A549 (cell line): Measurements from ENCODE around the gene S100A13. TPM values are rescaled to one million over a fixed set of nuclear protein-coding genes. Genes with fewer than 3 reads are reported as not detected.
"Not testable (repeated sequence)": the region's sequence is repeated elsewhere in the genome, so short reads cannot be mapped to it uniquely, and the experiment has no call there.

Source experiments
- ATAC-seq, 2 experiments: fragments of 200-7000 bp in 1 of 2; fragments of >200 bp in 1 of 2; cut with Nextera tagmentation in 1 of 2; cut with Tn5 transposase in 1 of 2; 3 replicates each; pipeline versions ENCODE4 v1.8.0 to v1.9.1; 2018 to 2020; ENCODE audit warnings: mild to moderate bottlenecking in 1 of 2, moderate library complexity in 1 of 2
- CTCF ChIA-PET: fragments of 300-600 bp; sonication (Branson Sonifier 250); formaldehyde crosslinking; extraction: SDS; loops from one replicate; lab custom pipeline; 2021; ENCODE audit warnings: antibody characterized with exemption, inconsistent platforms; lab: Yijun Ruan, JAX
- POLR2A ChIA-PET: fragments of 350-600 bp; formaldehyde crosslinking; extraction: SDS; loops from one replicate; lab custom pipeline; 2021; ENCODE audit warnings: antibody characterized with exemption, inconsistent platforms; lab: Yijun Ruan, JAX
- DNase-seq, 2 experiments: peaks; one replicate each; pipeline versions ENCODE4 v3.0.0 to v3.0.0-alpha.2; 2011 to 2016; ENCODE audit warnings: low read depth in 1 of 2, low spot score in 1 of 2
- FAIRE-seq: peaks from 2 replicates; lab custom pipeline; 2011; peaks lifted over from hg19 to GRCh38; lab: Jason Lieb, UNC
- H3K27ac ChIP-seq, 2 experiments: fragments of >200 bp; sonication (Bioruptor Twin); formaldehyde crosslinking; 3 replicates each; pipeline ENCODE4 v1.5.1; 2016 to 2017
- H3K4me1 ChIP-seq: fragments of >200 bp; sonication (Bioruptor Twin); formaldehyde crosslinking; 3 replicates; pipeline ENCODE4 v1.6.1; 2016
- H3K4me2 ChIP-seq: fragments of >200 bp; sonication (Bioruptor Twin); formaldehyde crosslinking; 3 replicates; pipeline ENCODE4 v1.6.1; 2016
- H3K4me3 ChIP-seq: fragments of >200 bp; sonication (Bioruptor Twin); formaldehyde crosslinking; 3 replicates; pipeline ENCODE4 v1.5.1; 2016
- H3K9me3 ChIP-seq: fragments of >200 bp; sonication (Bioruptor Twin); formaldehyde crosslinking; 3 replicates; pipeline ENCODE4 v1.6.1; 2016
- CBX2 ChIP-seq: fragments of 200-600 bp; sonication (generic); IDR thresholded peaks from 2 replicates; pipeline ENCODE4 v1.6.1; 2016; ENCODE audit warnings: low read depth, mild to moderate bottlenecking, borderline replicate concordance
- CBX8 ChIP-seq: fragments of 200-600 bp; sonication (generic); IDR thresholded peaks from 2 replicates; pipeline ENCODE4 v1.6.1; 2016
- CHD2 ChIP-seq: fragments of 150-350 bp; IDR thresholded peaks from 2 replicates; pipeline ENCODE4 v1.6.1; 2014; ENCODE audit warnings: low read length; ENCODE audit not compliant: partially characterized antibody
- CTCF ChIP-seq: fragments of >200 bp; sonication (Bioruptor Twin); formaldehyde crosslinking; IDR thresholded peaks from 3 replicates; pipeline ENCODE4 v1.5.1; 2016
- EHF ChIP-seq: fragments of 250-450 bp; sonication (Bioruptor Pico); IDR thresholded peaks from 2 replicates; pipeline ENCODE4 v1.5.0; 2020; ENCODE audit warnings: mild to moderate bottlenecking
- EP300 ChIP-seq, 2 experiments: fragments of >200 bp; sonication (Bioruptor Twin); formaldehyde crosslinking; IDR thresholded peaks; 2 replicates in 1 of 2; 3 replicates in 1 of 2; pipeline ENCODE4 v1.6.1; 2016 to 2017
- FOSB ChIP-seq: fragments of 250-450 bp; sonication (Bioruptor Pico); IDR thresholded peaks from 2 replicates; pipeline ENCODE4 v1.5.0; 2020; ENCODE audit warnings: mild to moderate bottlenecking, moderate library complexity
- FOSL2 ChIP-seq, 2 experiments: fragments of 450-650 bp in 1 of 2; fragments of >200 bp in 1 of 2; sonication (Bioruptor Twin) in 1 of 2; formaldehyde crosslinking; IDR thresholded peaks; 2 replicates each; pipeline versions ENCODE4 v1.5.0 to v1.6.1; 2016 to 2020; ENCODE audit warnings: mild to moderate bottlenecking in 1 of 2, moderate library complexity in 1 of 2
- HDAC2 ChIP-seq: fragments of 200-600 bp; sonication (generic); IDR thresholded peaks from 2 replicates; pipeline ENCODE4 v1.6.1; 2016
- JUNB ChIP-seq: fragments of >200 bp; sonication (Bioruptor Twin); formaldehyde crosslinking; IDR thresholded peaks from 2 replicates; pipeline ENCODE4 v1.6.1; 2016
- MYC ChIP-seq: IDR thresholded peaks from 2 replicates; pipeline ENCODE4 v1.6.1; 2012; ENCODE audit warnings: mild to moderate bottlenecking, inconsistent platforms, low read length, improper control_type of control experiment, borderline replicate concordance
- NPAS2 ChIP-seq: fragments of 250-450 bp; sonication (Bioruptor Pico); IDR thresholded peaks from 2 replicates; pipeline ENCODE4 v1.8.0; 2022; ENCODE audit warnings: mild to moderate bottlenecking, moderate library complexity, borderline replicate concordance
- RAD21 ChIP-seq, 2 experiments: fragments of >200 bp in 1 of 2; sonication (Bioruptor Twin) in 1 of 2; formaldehyde crosslinking in 1 of 2; IDR thresholded peaks in 1 of 2; conservative IDR thresholded peaks in 1 of 2; 2 replicates in 1 of 2; 3 replicates in 1 of 2; pipeline ENCODE4 v1.6.1; 2012 to 2018; ENCODE audit warnings: inconsistent platforms in 1 of 2
- RCOR1 ChIP-seq: fragments of 150-350 bp; IDR thresholded peaks from 2 replicates; pipeline ENCODE4 v1.6.1; 2014; ENCODE audit warnings: antibody characterized with exemption, low read length, low read depth
- SMC3 ChIP-seq: fragments of >200 bp; sonication (Bioruptor Twin); formaldehyde crosslinking; IDR thresholded peaks from 3 replicates; pipeline ENCODE4 v1.6.1; 2018; ENCODE audit warnings: inconsistent platforms
- ZC3H11A ChIP-seq: fragments of 450-650 bp; IDR thresholded peaks from 2 replicates; pipeline ENCODE4 v1.6.1; 2014; ENCODE audit warnings: antibody characterized with exemption, mild to moderate bottlenecking
- ZFP36 ChIP-seq: fragments of 450-650 bp; IDR thresholded peaks from 2 replicates; pipeline ENCODE4 v1.6.1; 2014; ENCODE audit warnings: borderline replicate concordance; ENCODE audit not compliant: partially characterized antibody
- WGBS: methylation state at CpG from one replicate; pipeline ENCODE4 v1.1.6; 2017; ENCODE audit errors: missing lambda C conversion rate; 5-methylcytosine and 5-hydroxymethylcytosine counted together
- polyA plus RNA-seq, 4 experiments: library from polyadenylated mRNA; depleted of rRNA in 3 of 4; stranded (reverse); fragments of >200 nt; fragmentation: RNase III in 1 of 4; extraction: RNeasy Plus Mini Kit Qiagen cat#74134 plus additional on column Dnase treatment in 1 of 4; gene quantifications; 2 replicates in 3 of 4; 3 replicates in 1 of 4; pipeline ENCODE4 v1.2.3, GENCODE V29; 2011 to 2017
- TF ChIP-seq, protein P1 (sequence below): IDR thresholded peaks from 2 replicates; pipeline ENCODE4 v1.6.1; 2012
- TF ChIP-seq, protein P2 (sequence below): fragments of 250-450 bp; sonication (Bioruptor Pico); IDR thresholded peaks from 2 replicates; pipeline ENCODE4 v1.5.0; 2020; ENCODE audit warnings: low read depth, mild to moderate bottlenecking, moderate library complexity

S100A13 gene
- polyA plus RNA-seq, 2 of the 4 experiments (the other 2 are of a cell fraction), result 113 to 129 TPM

DNA sequence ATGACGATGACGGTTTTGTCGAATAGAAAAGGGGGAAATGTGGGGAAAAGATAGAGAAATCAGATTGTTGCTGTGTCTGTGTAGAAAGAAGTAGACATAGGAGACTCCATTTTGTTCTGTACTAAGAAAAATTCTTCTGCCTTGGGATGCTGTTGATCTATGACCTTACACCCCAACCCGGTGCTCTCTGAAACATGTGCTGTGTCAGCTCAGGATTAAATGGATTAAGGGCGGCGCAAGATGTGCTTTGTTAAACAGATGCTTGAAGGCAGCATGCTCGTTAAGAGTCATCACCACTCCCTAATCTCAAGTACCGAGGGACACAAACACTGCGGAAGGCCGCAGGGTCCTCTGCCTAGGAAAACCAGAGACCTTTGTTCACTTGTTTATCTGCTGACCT is 51.8 kb downstream of the S100A13 start:
- DNase-seq, H3K27ac ChIP-seq, FAIRE-seq, POLR2A ChIA-PET, ATAC-seq, H3K4me2 ChIP-seq, H3K4me3 ChIP-seq, H3K9me3 ChIP-seq: not testable (repeated sequence)
- peaks cover 27% of the 10 kb centered on the region for H3K4me1 ChIP-seq
- CTCF ChIA-PET, result interaction anchor here (0.8 to 4.3 kb wide), 7 partner anchors 15 to 103 kb away, joined by 3 to 29 read pairs (median 4); partner anchors contain the start of genes ILF2, NPR1, S100A1 and S100A13
- WGBS, result 88% methylated on average over 10 of the region's 10 CpGs

DNA sequence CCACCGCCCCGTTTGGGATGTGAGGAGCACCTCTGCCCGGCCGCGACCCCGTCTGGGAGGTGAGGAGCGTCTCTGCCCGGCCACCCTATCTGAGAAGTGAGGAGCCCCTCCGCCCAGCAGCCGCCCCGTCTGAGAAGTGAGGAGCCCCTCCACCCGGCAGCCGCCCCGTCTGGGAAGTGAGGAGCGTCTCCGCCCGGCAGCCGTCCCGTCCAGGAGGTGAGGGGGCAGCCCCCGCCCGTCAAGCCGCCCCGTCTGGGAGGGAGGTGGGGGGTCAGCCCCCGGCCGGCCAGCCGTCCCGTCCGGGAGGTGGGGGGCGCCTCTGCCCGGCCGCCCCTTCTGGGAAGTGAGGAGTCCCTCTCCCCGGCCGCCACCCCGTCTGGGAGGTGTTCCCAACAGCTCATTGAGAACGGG is 52.2 kb downstream of the S100A13 start:
- H3K4me3 ChIP-seq, POLR2A ChIA-PET, FAIRE-seq, H3K27ac ChIP-seq, DNase-seq, ATAC-seq, H3K4me2 ChIP-seq, H3K9me3 ChIP-seq: not testable (repeated sequence)
- whole genome bisulfite sequencing, result 90% methylated on average over 5 of the region's 35 CpGs
- peaks cover 27% of the 10 kb centered on the region for H3K4me1 ChIP-seq
- CTCF ChIA-PET, result interaction anchor here (3.2 to 4.3 kb wide), 2 partner anchors 41 to 52 kb away, joined by 28 to 29 read pairs; partner anchors contain the start of genes S100A1, S100A13 and S100A6

DNA sequence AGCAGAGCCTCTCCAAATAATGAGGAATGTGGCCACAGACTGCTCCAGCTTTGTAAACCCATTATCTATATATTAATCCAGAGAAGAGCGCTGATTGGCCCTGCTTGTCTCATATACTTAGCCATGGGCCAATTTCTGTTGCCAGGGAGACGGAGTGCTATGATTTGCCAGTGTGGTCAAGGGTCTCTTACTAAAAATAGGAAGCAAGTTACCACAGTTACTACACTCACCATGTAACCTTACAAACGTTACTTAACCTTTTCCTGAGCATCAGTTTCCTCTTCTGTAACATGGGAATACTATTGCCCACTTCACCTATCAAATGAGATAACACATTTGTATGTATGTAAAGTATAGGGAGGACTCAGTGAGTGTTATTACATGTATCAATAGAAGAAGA is 54.0 kb downstream of the S100A13 start:
- no peak overlapping the region for H3K4me3 ChIP-seq

GRCh38 chr1:153572569-153573015 is 54.7 kb downstream of the S100A13 start:
- DNase-seq, result peak; percentile 78 to 86
- no peak for FAIRE-seq
- peak; percentile 78 to 84 for ATAC-seq
- Histone ChIP-seq H3K4me2 (0 out of 3 replicates have a peak overlapping the region, but pooled peaks have one; percentile 27), H3K9me3 (no peaks in the 10 kb centered on the region), H3K4me3 (no peak overlapping the region), H3K4me1 (peaks cover 27% of the 10 kb centered on the region), H3K27ac (peak overlapping the region in 1 of 2 experiments; percentile 39; a peak in 1 of 6 replicates)
- POLR2A ChIA-PET, result interaction anchor here (0.5 to 3.4 kb wide), 9 partner anchors 37 to 99 kb away, joined by 3 to 24 read pairs (median 7); partner anchors contain the start of genes CHTOP, S100A13, S100A16 and S100A6
- WGBS, result 2% methylated on average over 3 of the region's 3 CpGs
- CTCF ChIA-PET, result interaction anchor here (0.6 to 7.5 kb wide), 56 partner anchors 9 to 1592 kb away, joined by 3 to 471 read pairs (median 6); partner anchors contain the start of genes CHTOP, NPR1, PGLYRP4 and RAB13
- TF ChIP-seq CTCF (peak; percentile 92), JUNB (no peak), HDAC2 (no peak), NPAS2 (no peak), FOSL2 (IDR thresholded peaks at IDR 0.05) (no peak), FOSL2 (CRISPR knock-in tag; IDR thresholded peaks at IDR 0.05) (no peak), SMC3 (peak; percentile 87), MYC (no peak), RAD21 (conservative IDR thresholded peaks at IDR 0.05 in 1 of 2, IDR thresholded peaks at IDR 0.05 in 1 of 2) (peak; percentile 95 to 99), EHF (no peak), CHD2 (no peak)
- TF ChIP-seq, protein P1, sequence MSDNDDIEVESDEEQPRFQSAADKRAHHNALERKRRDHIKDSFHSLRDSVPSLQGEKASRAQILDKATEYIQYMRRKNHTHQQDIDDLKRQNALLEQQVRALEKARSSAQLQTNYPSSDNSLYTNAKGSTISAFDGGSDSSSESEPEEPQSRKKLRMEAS, result peak; percentile 51

More for the DNA sequence above, 54.0 kb downstream of the S100A13 start:
- H3K9me3 ChIP-seq, result no peaks in the 10 kb centered on the region
- 75% methylated on average over 3 of the region's 3 CpGs for WGBS
- POLR2A ChIA-PET, result interaction anchor here (1.4 to 3.4 kb wide), 5 partner anchors 38 to 99 kb away, joined by 6 to 24 read pairs (median 12); partner anchors contain the start of genes CHTOP, S100A13 and S100A6
- no peak overlapping the region for H3K4me2 ChIP-seq
- CTCF ChIA-PET, result interaction anchor here (0.6 to 7.5 kb wide), 38 partner anchors 8 to 413 kb away, joined by 3 to 471 read pairs (median 11); partner anchors contain the start of genes CHTOP, PGLYRP4, RAB13 and S100A1
- ATAC-seq (no peak), DNase-seq (no peak), FAIRE-seq (no peak)
- no peak overlapping the region for H3K27ac ChIP-seq
- TF ChIP-seq FOSB (CRISPR knock-in tag) (no peak), EP300 (IDR thresholded peaks at IDR 0.05) (no peak), EHF (no peak), ZC3H11A (no peak), RCOR1 (no peak), CBX2 (no peak), ZFP36 (no peak), CBX8 (no peak)
- TF ChIP-seq, protein P2, sequence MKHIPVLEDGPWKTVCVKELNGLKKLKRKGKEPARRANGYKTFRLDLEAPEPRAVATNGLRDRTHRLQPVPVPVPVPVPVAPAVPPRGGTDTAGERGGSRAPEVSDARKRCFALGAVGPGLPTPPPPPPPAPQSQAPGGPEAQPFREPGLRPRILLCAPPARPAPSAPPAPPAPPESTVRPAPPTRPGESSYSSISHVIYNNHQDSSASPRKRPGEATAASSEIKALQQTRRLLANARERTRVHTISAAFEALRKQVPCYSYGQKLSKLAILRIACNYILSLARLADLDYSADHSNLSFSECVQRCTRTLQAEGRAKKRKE (CRISPR knock-in tag), result no peak
- peaks cover 27% of the 10 kb centered on the region for H3K4me1 ChIP-seq
